SK-N-SH (cell line): ENCODE data around the gene RBM14. TPM values are rescaled to one million over a fixed set of nuclear protein-coding genes. Genes with fewer than 3 reads are reported as not detected.

ENCODE experiments used
- CTCF ChIA-PET: fragments of 300-600, 350-600 bp; formaldehyde crosslinking; extraction: SDS; loops from one replicate; lab custom pipeline; 2021; lab: Yijun Ruan, JAX
- POLR2A ChIA-PET: fragments of 350-600 bp; sonication (Branson Sonifier 250); formaldehyde crosslinking; extraction: SDS; loops from one replicate; lab custom pipeline; 2020; ENCODE audit warnings: antibody characterized with exemption, inconsistent platforms; lab: Yijun Ruan, JAX
- DNase-seq: peaks from one replicate; pipeline ENCODE4 v3.0.0; 2012
- H2AFZ ChIP-seq: fragments of 200-600 bp; sonication (generic); 2 replicates; pipeline ENCODE4 v1.8.1; 2016; ENCODE audit warnings: antibody characterized with exemption, mild to moderate bottlenecking, low read depth
- H3F3A ChIP-seq: fragments of 200-600 bp; sonication (generic); replicated peaks from 2 replicates; pipeline ENCODE3; 2016; ENCODE audit warnings: antibody characterized with exemption, mild to moderate bottlenecking; ENCODE audit not compliant: insufficient read depth
- H3K27ac ChIP-seq, 2 experiments: fragments of 200-500 bp in 1 of 2; fragments of 200-600 bp in 1 of 2; sonication (Bioruptor generic) in 1 of 2; sonication (generic), shearing (Covaris generic) in 1 of 2; 2 replicates each; pipeline versions ENCODE4 v1.5.1 to v1.6.1; 2014 to 2016; ENCODE audit warnings: low read depth in 2 of 2, inconsistent platforms in 1 of 2, low read length in 1 of 2, mild to moderate bottlenecking in 1 of 2, mixed read lengths in 1 of 2
- H3K27me3 ChIP-seq: fragments of 200-600 bp; sonication (generic), shearing (Covaris generic); 2 replicates; pipeline ENCODE4 v1.6.1; 2016; ENCODE audit warnings: mixed run types; ENCODE audit not compliant: insufficient read depth
- H3K36me3 ChIP-seq, 2 experiments: fragments of 200-500 bp in 1 of 2; fragments of 200-600 bp in 1 of 2; sonication (Bioruptor generic) in 1 of 2; sonication (generic) in 1 of 2; replicated peaks in 1 of 2; 2 replicates each; pipeline versions ENCODE3 to v1.5.1; 2014 to 2016; ENCODE audit warnings: low read length in 1 of 2, mild to moderate bottlenecking in 1 of 2; ENCODE audit not compliant: insufficient read depth in 2 of 2, control insufficient read depth in 1 of 2
- H3K4me1 ChIP-seq, 2 experiments: fragments of 200-500 bp in 1 of 2; fragments of 200-600 bp in 1 of 2; sonication (Bioruptor generic) in 1 of 2; sonication (generic), shearing (Covaris generic) in 1 of 2; 2 replicates each; pipeline versions ENCODE4 v1.5.1 to v1.6.1; 2014 to 2016; ENCODE audit warnings: low read depth in 1 of 2, low read length in 1 of 2, mixed run types in 1 of 2; ENCODE audit not compliant: insufficient read depth in 2 of 2, control insufficient read depth in 1 of 2
- H3K4me2 ChIP-seq: fragments of 200-600 bp; sonication (generic), shearing (Covaris generic); 2 replicates; pipeline ENCODE4 v1.6.1; 2017; ENCODE audit warnings: mixed run types
- H3K4me3 ChIP-seq, 2 experiments: fragments of 200-500 bp in 1 of 2; fragments of 200-600 bp in 1 of 2; sonication (Bioruptor generic) in 1 of 2; sonication (generic), shearing (Covaris generic) in 1 of 2; 2 replicates each; pipeline versions ENCODE4 v1.5.1 to v1.8.1; 2014 to 2016; ENCODE audit warnings: low read depth in 2 of 2, inconsistent platforms in 1 of 2, low read length in 1 of 2, mild to moderate bottlenecking in 1 of 2, mixed read lengths in 1 of 2, moderate library complexity in 1 of 2
- H3K79me2 ChIP-seq: fragments of 200-600 bp; sonication (generic); 2 replicates; pipeline ENCODE4 v1.8.1; 2017; ENCODE audit warnings: mild to moderate bottlenecking; ENCODE audit not compliant: insufficient read depth
- H3K9ac ChIP-seq: fragments of 200-600 bp; sonication (generic); 2 replicates; pipeline ENCODE4 v1.6.1; 2017; ENCODE audit warnings: mixed run types
- H3K9me2 ChIP-seq: fragments of 200-600 bp; sonication (generic); 2 replicates; pipeline ENCODE4 v1.6.1; 2017; ENCODE audit warnings: mixed run types
- H3K9me3 ChIP-seq: fragments of 200-600 bp; sonication (generic); 2 replicates; pipeline ENCODE4 v1.6.1; 2017; ENCODE audit warnings: mixed run types, mild to moderate bottlenecking, moderate library complexity
- H4K20me1 ChIP-seq: fragments of 200-600 bp; sonication (generic); 2 replicates; pipeline ENCODE4 v1.6.1; 2017; ENCODE audit warnings: mild to moderate bottlenecking, mixed run types; ENCODE audit not compliant: insufficient read depth
- ELF1 ChIP-seq: IDR thresholded peaks from 2 replicates; pipeline ENCODE4 v1.4.0; 2012
- EZH2phosphoT487 ChIP-seq: fragments of 200-600 bp; sonication (generic); IDR thresholded peaks from 2 replicates; pipeline ENCODE4 v1.6.1; 2017; ENCODE audit warnings: low read depth, mixed run types, mild to moderate bottlenecking, antibody characterized with exemption, moderate library complexity, borderline replicate concordance
- FOSL2 ChIP-seq: IDR thresholded peaks from 2 replicates; pipeline ENCODE4 v1.4.0; 2012; ENCODE audit warnings: low read depth, mild to moderate bottlenecking, moderate library complexity, borderline replicate concordance
- IRF3 ChIP-seq: fragments of 150-350 bp; IDR thresholded peaks from 2 replicates; pipeline ENCODE4 v1.6.1; 2016; ENCODE audit warnings: mild to moderate bottlenecking, low read depth, low read length
- NFIC ChIP-seq: IDR thresholded peaks from 2 replicates; pipeline ENCODE4 v1.4.0; 2012; ENCODE audit warnings: borderline replicate concordance
- NRF1 ChIP-seq: IDR thresholded peaks from 2 replicates; pipeline ENCODE4 v1.6.1; 2012; ENCODE audit warnings: low read depth, mild to moderate bottlenecking, low read length
- POLR2AphosphoS5 ChIP-seq: IDR thresholded peaks from 2 replicates; pipeline ENCODE4 v1.6.1; 2012; ENCODE audit warnings: low read depth, low read length
- RAD21 ChIP-seq: IDR thresholded peaks from 2 replicates; pipeline ENCODE4 v1.6.1; 2012; ENCODE audit warnings: mild to moderate bottlenecking, low read length
- RCOR1 ChIP-seq: fragments of 150-350 bp; IDR thresholded peaks from 2 replicates; pipeline ENCODE4 v1.6.1; 2017; ENCODE audit warnings: antibody characterized with exemption, low read length
- SMC3 ChIP-seq: IDR thresholded peaks from 2 replicates; pipeline ENCODE4 v1.6.1; 2012; ENCODE audit warnings: low read depth, low read length, improper control_type of control experiment
- TAF1 ChIP-seq: IDR thresholded peaks from 2 replicates; pipeline ENCODE4 v1.6.1; 2012; ENCODE audit warnings: low read depth, mild to moderate bottlenecking, low read length, moderate library complexity, borderline replicate concordance
- TEAD4 ChIP-seq: IDR thresholded peaks from 2 replicates; pipeline ENCODE4 v1.4.0; 2012; ENCODE audit warnings: mild to moderate bottlenecking, borderline replicate concordance; ENCODE audit not compliant: insufficient read depth
- WGBS: methylation state at CpG from one replicate; pipeline ENCODE4 v1.1.6; 2017; ENCODE audit warnings: low lambda C conversion rate; 5-methylcytosine and 5-hydroxymethylcytosine counted together
- polyA plus RNA-seq, 3 experiments: library from polyadenylated mRNA; depleted of rRNA; stranded (reverse); fragments of >200 nt; gene quantifications; 2 replicates each; pipeline ENCODE4 v1.2.3, GENCODE V29; 2012
- TF ChIP-seq, protein P1 (sequence below): IDR thresholded peaks from 2 replicates; pipeline ENCODE4 v1.4.0; 2012; ENCODE audit warnings: low read depth, borderline replicate concordance
- TF ChIP-seq, protein P2 (sequence below): fragments of 150-350 bp; IDR thresholded peaks from 2 replicates; pipeline ENCODE4 v1.6.1; 2017; ENCODE audit warnings: antibody characterized with exemption, low read length, low read depth, borderline replicate concordance
- TF ChIP-seq, protein P3 (sequence below): IDR thresholded peaks from 2 replicates; pipeline ENCODE4 v1.4.0; 2012; ENCODE audit warnings: low read depth, borderline replicate concordance

RBM14 gene
- polyA plus RNA-seq, 1 of the 3 experiments (the other 2 are of a cell fraction), result 19.8 TPM

- Histone ChIP-seq H3K27me3 (no peaks in the 10 kb centered on the region), H3K79me2 (no peaks in the 10 kb centered on the region), H2AFZ (no peak overlapping the region), H3F3A (no peaks in the 10 kb centered on the region), H3K27ac (no peak overlapping the region), H4K20me1 (no peaks in the 10 kb centered on the region), H3K36me3 (no peaks in the 10 kb centered on the region), H3K4me2 (no peak overlapping the region), H3K9me2 (no peaks in the 10 kb centered on the region), H3K9me3 (no peaks in the 10 kb centered on the region), H3K4me3 (no peak overlapping the region), H3K9ac (no peak overlapping the region), H3K4me1 (peaks cover 0 to 7% of the 10 kb centered on the region in 2 experiments; a peak in 1 of 4 replicates)
- 51% methylated on average over 5 of the region's 5 CpGs for WGBS
- ChIA-PET CTCF (interaction anchor here (3.2 to 5.1 kb wide), 3 partner anchors 8 to 108 kb away, joined by 13 to 30 read pairs (median 14); partner anchors contain the start of genes CCDC87, CCS and RBM4B), POLR2A (interaction anchor here (2.7 kb wide), 1 partner anchor 22 kb away, joined by 8 read pairs; the partner anchor contains the start of genes CCDC87 and CCS)
- no peak for TF ChIP-seq RCOR1
- TF ChIP-seq, protein P1, sequence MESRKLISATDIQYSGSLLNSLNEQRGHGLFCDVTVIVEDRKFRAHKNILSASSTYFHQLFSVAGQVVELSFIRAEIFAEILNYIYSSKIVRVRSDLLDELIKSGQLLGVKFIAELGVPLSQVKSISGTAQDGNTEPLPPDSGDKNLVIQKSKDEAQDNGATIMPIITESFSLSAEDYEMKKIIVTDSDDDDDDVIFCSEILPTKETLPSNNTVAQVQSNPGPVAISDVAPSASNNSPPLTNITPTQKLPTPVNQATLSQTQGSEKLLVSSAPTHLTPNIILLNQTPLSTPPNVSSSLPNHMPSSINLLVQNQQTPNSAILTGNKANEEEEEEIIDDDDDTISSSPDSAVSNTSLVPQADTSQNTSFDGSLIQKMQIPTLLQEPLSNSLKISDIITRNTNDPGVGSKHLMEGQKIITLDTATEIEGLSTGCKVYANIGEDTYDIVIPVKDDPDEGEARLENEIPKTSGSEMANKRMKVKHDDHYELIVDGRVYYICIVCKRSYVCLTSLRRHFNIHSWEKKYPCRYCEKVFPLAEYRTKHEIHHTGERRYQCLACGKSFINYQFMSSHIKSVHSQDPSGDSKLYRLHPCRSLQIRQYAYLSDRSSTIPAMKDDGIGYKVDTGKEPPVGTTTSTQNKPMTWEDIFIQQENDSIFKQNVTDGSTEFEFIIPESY, result no peak
- no peak for TF ChIP-seq FOSL2
- no peak for TF ChIP-seq TEAD4
- TF ChIP-seq, protein P2, sequence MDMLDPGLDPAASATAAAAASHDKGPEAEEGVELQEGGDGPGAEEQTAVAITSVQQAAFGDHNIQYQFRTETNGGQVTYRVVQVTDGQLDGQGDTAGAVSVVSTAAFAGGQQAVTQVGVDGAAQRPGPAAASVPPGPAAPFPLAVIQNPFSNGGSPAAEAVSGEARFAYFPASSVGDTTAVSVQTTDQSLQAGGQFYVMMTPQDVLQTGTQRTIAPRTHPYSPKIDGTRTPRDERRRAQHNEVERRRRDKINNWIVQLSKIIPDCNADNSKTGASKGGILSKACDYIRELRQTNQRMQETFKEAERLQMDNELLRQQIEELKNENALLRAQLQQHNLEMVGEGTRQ, result no peak
- TF ChIP-seq ELF1, result no peak
- TF ChIP-seq IRF3, result no peak
- no peak for TF ChIP-seq EZH2phosphoT487
- no peak for TF ChIP-seq NRF1
- no peak for TF ChIP-seq POLR2AphosphoS5
- TF ChIP-seq, protein P3, sequence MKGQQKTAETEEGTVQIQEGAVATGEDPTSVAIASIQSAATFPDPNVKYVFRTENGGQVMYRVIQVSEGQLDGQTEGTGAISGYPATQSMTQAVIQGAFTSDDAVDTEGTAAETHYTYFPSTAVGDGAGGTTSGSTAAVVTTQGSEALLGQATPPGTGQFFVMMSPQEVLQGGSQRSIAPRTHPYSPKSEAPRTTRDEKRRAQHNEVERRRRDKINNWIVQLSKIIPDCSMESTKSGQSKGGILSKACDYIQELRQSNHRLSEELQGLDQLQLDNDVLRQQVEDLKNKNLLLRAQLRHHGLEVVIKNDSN, result no peak
- TF ChIP-seq SMC3, result no peak
- TF ChIP-seq NFIC, result no peak
- TF ChIP-seq TAF1, result no peak
- TF ChIP-seq RAD21, result no peak
- DNase-seq, result no peak
These were observed 46.2 kb upstream of the RBM14 start for GRCh38 chr11:66570079-66570849.
